Keratinocyte (primary cell): Measurements from ENCODE around the gene MROH7.

ENCODE experiments used
- EZH2 ChIP-seq: IDR thresholded peaks from one replicate; pipeline ENCODE4 v1.6.1; 2012; ENCODE audit warnings: inconsistent platforms, mild to moderate bottlenecking, low read length, moderate library complexity
- TF ChIP-seq, protein P1 (sequence below), 3 experiments: IDR thresholded peaks in 1 of 3; conservative IDR thresholded peaks in 1 of 3; optimal IDR thresholded peaks in 1 of 3; 2 replicates in 2 of 3; 3 replicates in 1 of 3; pipeline versions ENCODE3 to v1.5.1; 2011; ENCODE audit warnings: low read length in 3 of 3, mild to moderate bottlenecking in 3 of 3, moderate library complexity in 2 of 3, control low read depth in 1 of 3, inconsistent platforms in 1 of 3; ENCODE audit not compliant: insufficient read depth in 2 of 3; ENCODE audit errors: extremely low read depth in 1 of 3

DNA sequence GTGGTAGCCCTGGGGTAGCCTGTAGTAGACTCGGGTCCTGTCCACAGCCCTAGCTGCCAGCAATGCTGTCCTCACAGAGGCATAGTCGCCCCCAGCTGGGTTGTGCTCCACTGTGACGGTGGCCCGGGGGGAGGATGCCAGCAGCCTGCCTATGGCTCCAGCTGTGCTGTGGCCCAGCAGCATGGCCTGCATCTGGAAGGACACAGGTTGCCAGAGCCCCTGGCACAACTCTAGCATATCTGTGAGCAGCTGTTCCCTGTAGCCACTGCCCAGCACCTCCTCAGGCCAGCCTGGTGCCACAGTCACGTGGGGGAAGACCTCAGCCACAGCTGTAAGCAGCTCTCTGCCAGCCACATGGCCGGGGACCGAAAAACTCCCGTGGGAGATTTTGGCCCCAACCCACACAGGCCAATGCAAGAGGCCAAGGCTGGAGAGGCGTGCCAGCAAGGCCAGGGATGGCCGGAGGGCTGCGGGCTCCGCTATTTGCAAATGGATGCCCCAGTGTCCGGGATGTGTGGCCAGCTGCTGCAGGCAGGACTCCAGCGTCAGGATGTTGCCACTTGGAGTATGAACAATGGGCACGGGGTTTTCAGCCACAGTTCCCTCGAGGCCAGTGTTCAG is 32.2 kb upstream of the MROH7 start:
- TF ChIP-seq, protein P1, sequence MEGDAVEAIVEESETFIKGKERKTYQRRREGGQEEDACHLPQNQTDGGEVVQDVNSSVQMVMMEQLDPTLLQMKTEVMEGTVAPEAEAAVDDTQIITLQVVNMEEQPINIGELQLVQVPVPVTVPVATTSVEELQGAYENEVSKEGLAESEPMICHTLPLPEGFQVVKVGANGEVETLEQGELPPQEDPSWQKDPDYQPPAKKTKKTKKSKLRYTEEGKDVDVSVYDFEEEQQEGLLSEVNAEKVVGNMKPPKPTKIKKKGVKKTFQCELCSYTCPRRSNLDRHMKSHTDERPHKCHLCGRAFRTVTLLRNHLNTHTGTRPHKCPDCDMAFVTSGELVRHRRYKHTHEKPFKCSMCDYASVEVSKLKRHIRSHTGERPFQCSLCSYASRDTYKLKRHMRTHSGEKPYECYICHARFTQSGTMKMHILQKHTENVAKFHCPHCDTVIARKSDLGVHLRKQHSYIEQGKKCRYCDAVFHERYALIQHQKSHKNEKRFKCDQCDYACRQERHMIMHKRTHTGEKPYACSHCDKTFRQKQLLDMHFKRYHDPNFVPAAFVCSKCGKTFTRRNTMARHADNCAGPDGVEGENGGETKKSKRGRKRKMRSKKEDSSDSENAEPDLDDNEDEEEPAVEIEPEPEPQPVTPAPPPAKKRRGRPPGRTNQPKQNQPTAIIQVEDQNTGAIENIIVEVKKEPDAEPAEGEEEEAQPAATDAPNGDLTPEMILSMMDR (optimal IDR thresholded peaks at IDR 0.05 in 1 of 3, IDR thresholded peaks at IDR 0.05 in 1 of 3, conservative IDR thresholded peaks at IDR 0.05 in 1 of 3; ENCODE audit: extremely low read depth in 1 of 3, insufficient read depth in 2 of 3, low read length in 3 of 3): no peak
- TF ChIP-seq EZH2: no peak
